Stimulated activated CD4-positive, alpha-beta T cell treated with anti-CD3 and anti-CD28 coated beads, Interleukin-15, amount 100 ng/mL, for 48 hours (primary cell): ENCODE results near the gene FMNL2.
A peak's percentile ranks its signal among the peaks of the same experiment; 100 is the strongest.

ENCODE experiments used
- DNase-seq, 2 donors: peaks; one replicate each; pipeline ENCODE4 v3.0.0-alpha.2; 2020; ENCODE audit warnings: low read depth in 2 of 2

FMNL2 gene

GRCh38 chr2:152556506-152556905, 221.5 kb downstream of the FMNL2 start:
- no peak for DNase-seq

GRCh38 chr2:152557273-152557888, 222.4 kb downstream of the FMNL2 start:
- no peak for DNase-seq

GRCh38 chr2:152558158-152558984, 223.4 kb downstream of the FMNL2 start:
- no peak for DNase-seq

GRCh38 chr2:152559008-152559407, 224.0 kb downstream of the FMNL2 start:
- no peak for DNase-seq

- no peak for DNase-seq
These were observed 225.2 kb downstream of the FMNL2 start for GRCh38 chr2:152560166-152560565.

GRCh38 chr2:152560873-152561595, 226.1 kb downstream of the FMNL2 start:
- no peak for DNase-seq

GRCh38 chr2:152562198-152562884, 227.4 kb downstream of the FMNL2 start:
- no peak for DNase-seq

GRCh38 chr2:152563764-152564163, 228.8 kb downstream of the FMNL2 start:
- no peak for DNase-seq

- DNase-seq = no peak
These were observed 230.0 kb downstream of the FMNL2 start for GRCh38 chr2:152564754-152565551.

- no peak for DNase-seq
These were observed 231.1 kb downstream of the FMNL2 start for GRCh38 chr2:152565884-152566727.

GRCh38 chr2:152566728-152567069, 231.7 kb downstream of the FMNL2 start:
- no peak for DNase-seq

- DNase-seq = no peak
These were observed 233.6 kb downstream of the FMNL2 start for GRCh38 chr2:152568531-152568930.

GRCh38 chr2:152569186-152569585, 234.2 kb downstream of the FMNL2 start:
- DNase-seq = no peak

- DNase-seq = no peak
These were observed 236.2 kb downstream of the FMNL2 start for GRCh38 chr2:152571048-152571766.

GRCh38 chr2:152572031-152572430, 237.1 kb downstream of the FMNL2 start:
- DNase-seq = no peak

- DNase-seq = peak; percentile 32 to 41
These were observed 238.2 kb downstream of the FMNL2 start for GRCh38 chr2:152573168-152573567.

- DNase-seq = no peak
These were observed 242.6 kb downstream of the FMNL2 start for GRCh38 chr2:152577579-152577978.

- no peak for DNase-seq
These were observed 243.6 kb downstream of the FMNL2 start for GRCh38 chr2:152578573-152578972.

GRCh38 chr2:152580714-152581113, 245.7 kb downstream of the FMNL2 start:
- no peak for DNase-seq

- no peak for DNase-seq
These were observed 246.4 kb downstream of the FMNL2 start for GRCh38 chr2:152581360-152581759.
